Eye (tissue), 1 donor: Measurements from ENCODE around the gene ZCCHC24.
A peak's percentile ranks its signal among the peaks of the same experiment; 100 is the strongest.

Source experiments
- DNase-seq: peaks from one replicate; pipeline ENCODE4 v3.0.0-alpha.2; 2015

Gene ZCCHC24

GRCh38 chr10:79409726-79410085 is 35.7 kb downstream of the ZCCHC24 start:
- no peak for DNase-seq

- DNase-seq = no peak
These were observed 36.2 kb downstream of the ZCCHC24 start for GRCh38 chr10:79409038-79409725.

- DNase-seq = peak; percentile 70
These were observed 37.3 kb downstream of the ZCCHC24 start for GRCh38 chr10:79407811-79408795.

DNA sequence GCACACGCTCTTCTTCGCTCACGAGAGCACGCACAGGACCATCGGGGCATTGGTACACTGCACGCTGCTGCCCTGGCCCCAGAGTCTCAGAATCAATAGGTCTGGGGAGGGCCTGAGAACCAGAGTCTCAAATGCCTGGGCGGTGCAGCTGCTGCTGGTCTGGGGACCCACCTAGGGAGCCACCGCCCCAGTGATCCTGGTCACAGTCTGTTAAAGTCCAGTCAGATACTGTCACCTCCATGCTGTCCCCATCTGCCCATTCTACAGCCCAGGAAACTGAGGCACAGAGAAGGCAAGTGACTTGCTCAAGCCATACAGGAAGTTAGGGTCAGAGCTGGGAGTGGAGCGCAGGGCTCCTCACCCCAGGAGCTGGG is 38.0 kb downstream of the ZCCHC24 start:
- no peak for DNase-seq

- DNase-seq = no peak
These were observed 38.6 kb downstream of the ZCCHC24 start for GRCh38 chr10:79406683-79407422.

DNA sequence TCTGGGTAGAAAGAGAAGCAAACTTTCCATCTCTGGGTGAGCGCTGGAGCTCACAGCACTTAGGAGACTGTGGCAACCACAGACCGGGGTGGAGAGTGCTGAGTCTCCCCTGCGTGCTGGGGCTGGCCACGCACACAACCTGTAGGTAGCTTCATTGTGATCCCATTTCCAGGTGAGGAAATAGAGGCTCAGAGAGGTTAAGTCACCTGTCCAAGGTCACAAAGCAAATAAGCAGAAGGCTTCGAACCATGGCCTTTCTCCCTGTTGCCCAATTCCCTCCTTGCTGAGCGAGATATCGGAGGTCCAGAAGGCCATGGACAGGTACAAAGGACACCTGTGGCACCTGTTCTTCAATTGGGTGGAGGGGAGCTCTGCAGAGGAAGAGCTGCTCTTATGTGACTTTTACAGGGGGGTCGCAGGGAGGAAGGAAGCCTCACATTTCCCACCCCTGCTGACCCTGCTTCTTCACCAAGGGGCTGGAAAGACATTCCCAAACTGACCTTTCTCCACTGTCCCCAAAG is 39.4 kb downstream of the ZCCHC24 start:
- no peak for DNase-seq

DNA sequence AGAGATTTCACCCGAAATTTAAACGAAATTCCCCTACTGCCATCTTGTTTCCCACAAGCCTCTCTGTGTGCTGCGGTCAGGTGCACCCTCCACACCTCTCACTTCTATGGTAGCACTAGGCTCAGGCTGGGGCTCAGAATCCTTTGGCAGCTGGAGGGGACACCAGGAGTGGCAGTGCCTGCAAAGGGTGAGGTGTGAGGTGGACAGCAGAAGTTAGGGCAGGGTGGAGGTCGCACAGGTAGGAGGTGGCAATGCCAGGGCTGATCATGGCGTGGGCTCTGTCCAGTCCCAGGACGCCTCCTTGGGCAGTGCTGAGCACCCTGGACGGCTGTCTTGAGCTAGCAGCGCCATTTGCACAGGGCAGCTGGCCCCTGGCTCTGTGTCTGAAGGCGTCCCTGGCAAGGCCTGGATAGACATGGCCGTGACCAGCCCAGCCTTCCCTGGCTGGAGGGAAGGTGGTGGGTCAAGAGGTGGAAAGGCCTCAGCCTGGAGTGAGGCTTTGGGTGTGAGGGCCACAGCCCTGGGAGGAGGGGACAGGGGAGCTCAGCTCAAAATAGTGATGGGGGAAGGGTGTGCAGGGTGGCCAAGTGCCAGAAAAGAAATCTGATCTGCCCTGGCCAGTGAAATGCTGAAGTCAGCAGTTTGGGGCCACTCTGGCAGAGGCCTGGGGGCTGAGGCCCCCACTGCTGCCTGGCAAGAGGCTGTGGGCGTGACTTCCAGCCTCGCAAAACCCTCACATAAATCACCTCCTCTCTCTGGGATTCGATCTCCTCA is 40.0 kb downstream of the ZCCHC24 start:
- DNase-seq = peak; percentile 68

GRCh38 chr10:79404690-79405131 is 40.7 kb downstream of the ZCCHC24 start:
- no peak for DNase-seq

DNA sequence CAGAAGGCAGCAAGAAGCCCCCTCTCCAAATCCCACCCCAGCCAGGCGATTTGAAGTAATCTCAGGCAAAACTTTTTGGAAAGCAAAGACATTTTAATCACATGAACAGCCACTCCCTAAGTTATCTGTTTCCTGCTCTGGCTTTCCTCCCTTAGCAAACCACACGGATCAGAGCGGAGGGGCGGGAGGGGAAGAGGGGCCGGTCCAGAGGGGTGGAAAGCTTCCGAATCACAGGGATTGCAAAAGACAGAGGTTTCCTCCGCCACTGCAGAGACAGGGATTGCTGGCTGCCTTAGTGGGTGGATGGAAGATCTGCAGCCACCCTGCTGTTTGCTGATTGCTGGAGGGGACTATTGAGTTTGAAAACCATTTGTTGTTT is 41.2 kb downstream of the ZCCHC24 start:
- peak; percentile 84 for DNase-seq

GRCh38 chr10:79403441-79404230 is 41.8 kb downstream of the ZCCHC24 start:
- DNase-seq = peak; percentile 70

GRCh38 chr10:79402951-79403350 is 42.5 kb downstream of the ZCCHC24 start:
- no peak for DNase-seq

DNA sequence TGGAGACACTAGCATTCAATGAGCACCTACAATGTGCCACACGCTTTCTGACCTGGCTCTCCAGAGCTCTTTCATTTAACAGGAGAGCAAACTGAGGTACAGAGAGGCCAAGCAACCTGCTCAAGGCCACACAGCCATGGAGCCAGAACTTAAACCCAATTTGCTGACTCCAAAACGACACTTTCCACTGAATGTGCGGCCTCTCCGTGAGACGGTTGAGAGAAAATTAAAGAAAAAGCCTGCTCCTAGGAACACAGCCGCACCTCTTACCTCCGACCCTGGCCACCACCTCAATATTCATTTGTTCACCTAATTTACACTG is 42.8 kb downstream of the ZCCHC24 start:
- DNase-seq = no peak

DNA sequence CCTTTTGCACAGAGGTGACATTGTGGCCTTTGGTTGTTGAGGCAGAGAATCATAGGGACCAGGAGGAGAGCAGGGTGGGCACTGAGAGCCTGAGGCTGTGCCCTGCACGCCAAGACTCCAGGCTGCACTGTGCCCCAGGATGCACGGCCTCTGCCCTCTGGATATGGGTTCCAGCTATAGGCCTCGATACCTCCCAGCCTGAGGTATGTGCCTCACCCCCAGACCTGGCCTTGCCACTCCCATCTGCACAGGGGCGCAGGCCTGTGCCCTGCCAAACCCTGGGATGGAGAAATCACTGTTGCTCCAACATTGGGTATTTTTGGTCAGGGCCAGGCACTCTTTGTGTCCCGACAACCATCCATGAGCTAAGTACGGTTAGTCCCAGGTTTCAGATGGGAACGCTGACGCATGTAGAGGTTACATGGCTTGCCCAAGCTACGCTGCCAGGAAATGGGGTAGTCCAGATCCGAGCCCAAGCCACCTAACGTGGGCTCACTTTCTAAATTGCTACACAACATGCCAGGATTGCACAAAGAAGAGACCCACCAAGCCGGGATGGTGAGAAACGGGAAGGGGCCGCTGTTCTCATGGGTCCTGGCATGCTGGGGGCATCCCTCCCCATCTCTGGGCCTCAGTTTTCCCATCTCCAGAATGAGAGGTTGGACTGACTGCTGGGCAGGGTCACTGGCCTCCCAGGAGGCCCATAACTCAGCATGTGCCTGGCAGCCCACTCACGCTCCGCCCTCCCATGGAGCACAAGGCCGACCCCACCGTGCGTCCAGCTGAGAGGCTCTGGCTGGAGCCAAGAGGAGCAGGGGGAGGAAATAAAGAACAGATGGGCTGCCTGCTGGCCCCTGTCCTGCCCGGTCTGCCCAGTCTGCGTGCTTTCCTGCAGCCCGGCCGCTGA is 44.2 kb downstream of the ZCCHC24 start:
- DNase-seq = no peak

- peak; percentile 59 for DNase-seq
These were observed 45.0 kb downstream of the ZCCHC24 start for GRCh38 chr10:79400146-79401004.

- DNase-seq = peak; percentile 88
These were observed 46.1 kb downstream of the ZCCHC24 start for GRCh38 chr10:79399223-79399831.

- no peak for DNase-seq
These were observed 46.8 kb downstream of the ZCCHC24 start for GRCh38 chr10:79398642-79399041.

GRCh38 chr10:79397575-79398303 is 47.7 kb downstream of the ZCCHC24 start:
- no peak for DNase-seq

DNA sequence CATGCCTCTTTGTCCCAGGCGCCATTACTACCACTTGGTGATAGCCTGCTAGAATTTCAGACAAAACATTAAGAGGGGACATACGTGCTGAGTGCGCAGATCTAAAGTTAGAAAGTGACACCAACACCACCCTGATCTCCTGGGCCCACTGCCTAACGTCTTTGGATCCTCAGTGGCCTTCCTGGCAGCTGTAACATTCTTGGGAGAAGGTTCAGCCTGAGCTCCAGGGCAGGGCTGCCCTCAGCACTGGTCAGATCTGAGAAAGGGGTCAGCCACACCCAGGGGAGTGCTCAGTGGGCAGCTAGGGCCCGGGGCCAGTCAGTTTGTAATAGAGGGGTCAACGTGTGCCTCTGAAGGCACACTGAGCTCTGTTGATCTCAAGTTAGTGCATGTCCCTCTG is 48.4 kb downstream of the ZCCHC24 start:
- DNase-seq = no peak
